Adrenal gland (tissue), 12 donors: ENCODE results near the gene EHBP1. TPM values are rescaled to one million over a fixed set of nuclear protein-coding genes. Genes with fewer than 3 reads are reported as not detected.

Experiments used
- DNase-seq, 7 donors: peaks; one replicate each; pipeline ENCODE4 v3.0.0-alpha.2; 2019 to 2020
- H3K27ac ChIP-seq, 5 donors: fragments of 200-600 bp; sonication (generic) in 4 of 5; 1 replicate in 3 of 5; 2 replicates in 2 of 5; pipeline versions ENCODE4 v1.5.1 to v1.8.0; 2016 to 2020; ENCODE audit warnings: mild to moderate bottlenecking in 1 of 5
- H3K27me3 ChIP-seq: fragments of 200-600 bp; 2 replicates; pipeline ENCODE4 v1.8.0; 2021
- H3K36me3 ChIP-seq, 2 donors: fragments of 200-600 bp; replicated peaks in 1 of 2; 1 replicate in 1 of 2; 2 replicates in 1 of 2; pipeline versions ENCODE4 v1.5.1 to v1.8.0; 2018 to 2022
- H3K4me1 ChIP-seq, 2 donors: fragments of 200-600 bp; replicated peaks in 1 of 2; 1 replicate in 1 of 2; 2 replicates in 1 of 2; pipeline versions ENCODE4 v1.5.1 to v1.8.0; 2018 to 2021
- H3K4me3 ChIP-seq, 4 donors: fragments of 200-600 bp; sonication (generic) in 3 of 4; one replicate each; pipeline ENCODE4 v1.5.1; 2016 to 2018
- H3K9me3 ChIP-seq, 3 donors: fragments of 200-600 bp; sonication (generic) in 1 of 3; replicated peaks in 1 of 3; 1 replicate in 2 of 3; 2 replicates in 1 of 3; pipeline versions ENCODE4 v1.5.1 to v1.8.0; 2016 to 2021
- POLR2A ChIP-seq, 2 donors: fragments of 450-650 bp; IDR thresholded peaks; one replicate each; pipeline ENCODE4 v1.6.1; 2017; ENCODE audit warnings: antibody characterized with exemption in 2 of 2, mild to moderate bottlenecking in 2 of 2, moderate library complexity in 1 of 2
- WGBS, 4 donors: extraction: QIAGEN DNeasy Blood & Tissue Kit in 2 of 4; methylation state at CpG; one replicate each; pipeline versions ENCODE4 v1.1.5 to v1.1.7; 2013 to 2017; 5-methylcytosine and 5-hydroxymethylcytosine counted together
- intact Hi-C, 2 donors: fragments of 100-400 bp; cut with DNase I; formaldehyde crosslinking; loops; one replicate each; pipeline versions ENCODE4 v1.14.1 to v1.15.0; 2022 to 2023
- polyA plus RNA-seq, 3 donors: library from polyadenylated mRNA; stranded (reverse); fragments of 200-250 nt in 2 of 3; fragments of 350-450 nt in 1 of 3; fragmentation: Illumina TruSeq in 1 of 3; extraction: RNeasy Lipid Tissue Mini Kit (QIAGEN cat#74804) in 1 of 3; gene quantifications; one replicate each; pipeline ENCODE4 v1.2.3, GENCODE V29; 2013 to 2014
- small RNA-seq, 2 donors: library from RNA; depleted of rRNA; stranded (forward); fragments of <200 nt; gene quantifications; one replicate each; pipeline ENCODE3, GENCODE V24; 2016
- total RNA-seq, 9 donors: library from RNA; depleted of rRNA in 4 of 9; stranded (reverse); fragments of >200 nt in 4 of 9; fragments of 120-200 nt in 1 of 9; fragmentation: NEBNext Ultra II Directional in 1 of 9; extraction: Animal tissue kit (Norgen Biotek cat#: 25700) in 1 of 9; gene quantifications; one replicate each; pipeline versions ENCODE4 v1.1.0 to v1.2.4, GENCODE V29; 2013 to 2023
- TF ChIP-seq, protein P1 (sequence below), 6 experiments: fragments of 450-650 bp in 4 of 6; fragments of 200-600 bp in 2 of 6; sonication (generic) in 1 of 6; IDR thresholded peaks; 1 replicate in 5 of 6; 2 replicates in 1 of 6; pipeline versions ENCODE4 v1.5.1 to v1.8.0; 2016 to 2021; ENCODE audit warnings: antibody characterized with exemption in 6 of 6, mild to moderate bottlenecking in 2 of 6, moderate library complexity in 1 of 6
- donor health status: healthy with polysubstance abuse.
- donor health status: Bipolar disorder and iron deficiency.
- donor health status: DM: yes; HTN: yes; CAD: no.
- donor health status: DM: no; HTN: no; CAD: no.
- donor health status: DM: no; HTN: no; CAD: no.
- donor health status: DM: yes; HTN: yes; CAD: no.

The EHBP1 gene
- total and polyA plus RNA-seq, 12 donors, result 13.5 to 83.6 (median 46.3) TPM

DNA sequence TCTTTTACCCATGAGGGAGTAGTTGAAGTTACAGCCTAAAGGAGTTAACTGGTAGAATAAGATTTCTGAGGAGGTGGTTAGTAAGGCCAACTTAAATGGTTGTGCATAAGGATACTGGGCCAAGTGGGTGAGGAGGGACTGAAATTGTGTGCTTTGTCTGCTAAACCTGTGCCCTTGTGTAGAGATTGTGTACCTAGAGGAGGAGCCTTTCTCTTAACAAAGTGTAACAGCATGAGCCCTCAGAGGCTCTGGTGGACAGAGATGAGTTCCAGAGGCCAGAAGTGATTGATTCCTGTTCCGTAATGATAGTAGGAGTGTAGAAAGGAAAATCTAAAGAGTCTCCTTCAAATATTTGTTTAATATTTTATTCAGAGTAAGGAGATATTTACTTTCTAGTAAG is 388.0 kb downstream of the EHBP1 start:
- Histone ChIP-seq H3K4me1 (no peaks in the 10 kb centered on the region), H3K36me3 (no peaks in the 10 kb centered on the region), H3K4me3 (no peak overlapping the region), H3K27me3 (peaks cover 4% of the 10 kb centered on the region), H3K27ac (no peak overlapping the region), H3K9me3 (no peaks in the 10 kb centered on the region)
- no peak for DNase-seq
- intact Hi-C loops, result no loop called here
- TF ChIP-seq POLR2A (IDR thresholded peaks at IDR 0.05), result no peak
- TF ChIP-seq, protein P1, sequence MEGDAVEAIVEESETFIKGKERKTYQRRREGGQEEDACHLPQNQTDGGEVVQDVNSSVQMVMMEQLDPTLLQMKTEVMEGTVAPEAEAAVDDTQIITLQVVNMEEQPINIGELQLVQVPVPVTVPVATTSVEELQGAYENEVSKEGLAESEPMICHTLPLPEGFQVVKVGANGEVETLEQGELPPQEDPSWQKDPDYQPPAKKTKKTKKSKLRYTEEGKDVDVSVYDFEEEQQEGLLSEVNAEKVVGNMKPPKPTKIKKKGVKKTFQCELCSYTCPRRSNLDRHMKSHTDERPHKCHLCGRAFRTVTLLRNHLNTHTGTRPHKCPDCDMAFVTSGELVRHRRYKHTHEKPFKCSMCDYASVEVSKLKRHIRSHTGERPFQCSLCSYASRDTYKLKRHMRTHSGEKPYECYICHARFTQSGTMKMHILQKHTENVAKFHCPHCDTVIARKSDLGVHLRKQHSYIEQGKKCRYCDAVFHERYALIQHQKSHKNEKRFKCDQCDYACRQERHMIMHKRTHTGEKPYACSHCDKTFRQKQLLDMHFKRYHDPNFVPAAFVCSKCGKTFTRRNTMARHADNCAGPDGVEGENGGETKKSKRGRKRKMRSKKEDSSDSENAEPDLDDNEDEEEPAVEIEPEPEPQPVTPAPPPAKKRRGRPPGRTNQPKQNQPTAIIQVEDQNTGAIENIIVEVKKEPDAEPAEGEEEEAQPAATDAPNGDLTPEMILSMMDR (IDR thresholded peaks at IDR 0.05), result no peak
- 83 to 93% (median 88%) methylated on average over 1 of the region's 1 CpG for WGBS, 4 donors

Small RNA genes lying within 50 kb of the gene (small RNA-seq; reads per million reads assigned to genes)
- gene RF00019, result 0 reads per million in 2 donors

Other genes starting within 250 kb of the EHBP1 start
- 1 to 10 TPM in 8 of 9 donors, under 1 TPM in 1; 0.30 to 6.5 (median 3.6) TPM for gene TMEM17, start 199.5 kb upstream of the EHBP1 start, total RNA-seq
- 1 to 10 TPM; 1.1 to 7.2 (median 1.5) TPM for gene TMEM17, start 199.5 kb upstream of the EHBP1 start, polyA plus RNA-seq